Duodenal mucosa (tissue), 2 donors: ENCODE results near the gene CCNG1.
"Not testable (repeated sequence)": the region's sequence is repeated elsewhere in the genome, so short reads cannot be mapped to it uniquely, and the experiment has no call there.

Experiments
- H3K27ac ChIP-seq: one replicate; pipeline ENCODE4 v1.7.0; 2013; ENCODE audit warnings: low read depth, low read length
- H3K27me3 ChIP-seq, 2 donors: one replicate each; pipeline ENCODE4 v1.7.0; 2013; ENCODE audit warnings: low read length in 2 of 2, control low read depth in 1 of 2; ENCODE audit not compliant: insufficient read depth in 2 of 2, control insufficient read depth in 1 of 2
- H3K36me3 ChIP-seq, 2 donors: one replicate each; pipeline ENCODE4 v1.7.0; 2013; ENCODE audit warnings: low read length in 2 of 2, control low read depth in 1 of 2; ENCODE audit not compliant: insufficient read depth in 2 of 2, control insufficient read depth in 1 of 2
- H3K4me1 ChIP-seq, 2 donors: one replicate each; pipeline ENCODE4 v1.7.0; 2013; ENCODE audit warnings: low read length in 2 of 2, control low read depth in 1 of 2; ENCODE audit not compliant: insufficient read depth in 2 of 2, control insufficient read depth in 1 of 2
- H3K4me3 ChIP-seq, 2 donors: one replicate each; pipeline ENCODE4 v1.7.0; 2013; ENCODE audit warnings: low read length in 2 of 2, low read depth in 1 of 2
- H3K9ac ChIP-seq, 2 donors: one replicate each; pipeline ENCODE4 v1.7.0; 2013; ENCODE audit warnings: low read length in 2 of 2, low read depth in 1 of 2
- H3K9me3 ChIP-seq, 2 donors: one replicate each; pipeline ENCODE4 v1.7.0; 2013; ENCODE audit warnings: low read length in 2 of 2, control low read depth in 1 of 2; ENCODE audit not compliant: control insufficient read depth in 1 of 2

CCNG1 gene, protein sequence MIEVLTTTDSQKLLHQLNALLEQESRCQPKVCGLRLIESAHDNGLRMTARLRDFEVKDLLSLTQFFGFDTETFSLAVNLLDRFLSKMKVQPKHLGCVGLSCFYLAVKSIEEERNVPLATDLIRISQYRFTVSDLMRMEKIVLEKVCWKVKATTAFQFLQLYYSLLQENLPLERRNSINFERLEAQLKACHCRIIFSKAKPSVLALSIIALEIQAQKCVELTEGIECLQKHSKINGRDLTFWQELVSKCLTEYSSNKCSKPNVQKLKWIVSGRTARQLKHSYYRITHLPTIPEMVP

GRCh38 chr5:163437309-163438182, at the start of gene CCNG1:
TSS of gene CCNG1 (plus strand) at chr5:163437595. CDS start at chr5:163439257, 1,662 bp downstream.
- Histone ChIP-seq H3K4me1 (peaks cover 30 to 44% of the 10 kb centered on the region in 2 donors), H3K27ac (peak within 1 kb of the TSS; percentile 93), H3K36me3 (peaks cover 7 to 21% of the 10 kb centered on the region in 2 donors), H3K9ac (peak within 1 kb of the TSS; percentile 89 to 98), H3K4me3 (peak within 1 kb of the TSS; percentile 96 to 98), H3K9me3 (no peaks in the 10 kb centered on the region), H3K27me3 (no peaks in the 10 kb centered on the region)

DNA sequence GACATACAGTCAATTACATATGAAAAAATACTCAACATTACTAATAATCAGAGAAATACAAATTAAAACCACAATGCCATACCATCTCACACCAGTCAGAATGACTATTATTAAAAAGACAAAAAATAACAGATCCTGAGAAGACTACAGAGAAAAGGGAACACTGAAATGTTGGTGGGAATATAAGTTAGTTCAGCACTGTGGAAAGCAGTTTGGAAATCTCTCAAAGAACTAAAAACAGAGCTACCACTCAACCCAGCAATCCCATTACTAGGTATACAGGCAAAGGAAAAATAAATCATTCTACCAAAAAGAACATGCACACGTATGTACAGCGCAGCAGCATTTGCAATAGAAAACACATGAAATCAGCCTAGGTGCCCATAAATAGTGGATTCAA, 41.6 kb upstream of the CCNG1 start:
- H3K27ac ChIP-seq, result no peak overlapping the region
- H3K4me1 ChIP-seq, result peaks cover 0 to 7% of the 10 kb centered on the region in 2 donors
- H3K36me3 ChIP-seq, result no peaks in the 10 kb centered on the region
- H3K9ac ChIP-seq, result no peak overlapping the region
- H3K9me3 ChIP-seq, result no peaks in the 10 kb centered on the region
- H3K27me3 ChIP-seq, result no peaks in the 10 kb centered on the region
- H3K4me3 ChIP-seq, result no peak overlapping the region

GRCh38 chr5:163396818-163397340, 40.5 kb upstream of the CCNG1 start:
- H3K4me1 ChIP-seq, H3K27ac ChIP-seq, H3K36me3 ChIP-seq: not testable (repeated sequence)

DNA sequence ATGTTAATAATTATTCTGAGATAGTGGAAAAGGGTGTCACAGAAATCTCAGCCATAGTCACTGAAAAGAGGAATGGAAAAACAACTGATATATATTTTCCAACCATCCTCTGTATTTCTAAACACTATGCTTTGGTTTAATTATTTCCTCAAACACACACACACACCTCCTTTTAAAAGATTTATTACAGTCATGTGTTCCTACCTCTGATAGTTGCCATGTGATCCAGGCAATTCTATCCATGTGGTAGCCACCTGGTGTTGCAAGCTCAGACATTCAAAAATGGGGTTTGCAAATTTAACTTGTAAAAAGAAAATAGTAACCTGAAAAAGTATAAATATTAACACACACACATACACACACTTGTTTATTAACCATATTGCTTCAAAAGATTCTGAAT, 40.0 kb upstream of the CCNG1 start:
- Histone ChIP-seq H3K4me3 (no peak overlapping the region), H3K9me3 (no peaks in the 10 kb centered on the region), H3K4me1 (peaks cover 0 to 7% of the 10 kb centered on the region in 2 donors), H3K27ac (no peak overlapping the region), H3K27me3 (no peaks in the 10 kb centered on the region), H3K9ac (no peak overlapping the region), H3K36me3 (no peaks in the 10 kb centered on the region)

More at GRCh38 chr5:163396818-163397340, 40.5 kb upstream of the CCNG1 start:
- H3K4me3 ChIP-seq, H3K27me3 ChIP-seq, H3K9ac ChIP-seq, H3K9me3 ChIP-seq: not testable (repeated sequence)

GRCh38 chr5:163399923-163400322, 37.5 kb upstream of the CCNG1 start:
- no peak overlapping the region for H3K4me3 ChIP-seq
- no peaks in the 10 kb centered on the region for H3K36me3 ChIP-seq
- no peak overlapping the region for H3K27ac ChIP-seq
- H3K9ac ChIP-seq, result no peak overlapping the region
- H3K9me3 ChIP-seq, result no peaks in the 10 kb centered on the region
- H3K27me3 ChIP-seq, result no peaks in the 10 kb centered on the region
- peaks cover 0 to 7% of the 10 kb centered on the region in 2 donors for H3K4me1 ChIP-seq

DNA sequence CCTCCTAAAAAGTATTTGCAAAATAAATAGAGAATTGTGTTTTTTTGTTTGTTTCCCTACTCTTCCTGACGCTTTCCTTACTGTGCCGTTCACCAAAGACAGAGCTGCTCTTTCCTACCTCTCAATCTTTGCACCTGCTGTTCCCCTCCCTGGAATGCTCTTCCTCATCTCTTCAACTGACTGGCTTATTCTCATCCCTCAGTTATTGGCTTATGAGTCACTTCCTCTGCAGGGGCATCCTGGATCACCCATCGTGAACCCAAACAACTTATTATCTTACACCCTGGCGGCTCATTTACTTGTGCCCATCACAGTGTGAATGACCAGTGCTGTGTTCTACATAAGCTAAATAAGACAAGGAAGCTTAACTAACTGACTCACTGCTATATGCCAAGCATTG, 36.1 kb upstream of the CCNG1 start:
- no peak overlapping the region for H3K9ac ChIP-seq
- H3K9me3 ChIP-seq, result no peaks in the 10 kb centered on the region
- H3K27ac ChIP-seq, result no peak overlapping the region
- H3K4me3 ChIP-seq, result no peak overlapping the region
- no peaks in the 10 kb centered on the region for H3K36me3 ChIP-seq
- H3K4me1 ChIP-seq, result peaks cover 0 to 7% of the 10 kb centered on the region in 2 donors
- H3K27me3 ChIP-seq, result no peaks in the 10 kb centered on the region

DNA sequence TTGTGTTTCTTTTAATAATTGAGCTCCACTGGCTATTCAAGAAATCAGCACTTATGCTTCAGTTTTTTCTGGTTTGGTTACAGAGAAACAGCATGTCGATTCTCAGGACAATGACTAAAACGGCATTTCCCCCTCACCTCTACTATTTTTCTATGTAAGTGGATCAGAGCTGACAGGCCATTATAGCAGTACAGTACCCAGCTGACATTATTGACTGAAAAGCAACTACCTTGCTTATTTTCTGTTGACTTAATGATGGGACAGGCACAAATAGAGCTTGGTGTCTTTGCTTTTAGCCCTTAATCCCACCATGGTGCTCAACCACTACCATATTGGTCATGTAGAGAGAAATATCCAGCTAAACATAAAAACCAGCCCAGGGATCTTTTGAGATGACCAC, 35.4 kb upstream of the CCNG1 start:
- Histone ChIP-seq H3K4me3 (no peak overlapping the region), H3K36me3 (no peaks in the 10 kb centered on the region), H3K9ac (no peak overlapping the region), H3K27me3 (no peaks in the 10 kb centered on the region), H3K27ac (no peak overlapping the region), H3K4me1 (peaks cover 0 to 7% of the 10 kb centered on the region in 2 donors), H3K9me3 (no peaks in the 10 kb centered on the region)

DNA sequence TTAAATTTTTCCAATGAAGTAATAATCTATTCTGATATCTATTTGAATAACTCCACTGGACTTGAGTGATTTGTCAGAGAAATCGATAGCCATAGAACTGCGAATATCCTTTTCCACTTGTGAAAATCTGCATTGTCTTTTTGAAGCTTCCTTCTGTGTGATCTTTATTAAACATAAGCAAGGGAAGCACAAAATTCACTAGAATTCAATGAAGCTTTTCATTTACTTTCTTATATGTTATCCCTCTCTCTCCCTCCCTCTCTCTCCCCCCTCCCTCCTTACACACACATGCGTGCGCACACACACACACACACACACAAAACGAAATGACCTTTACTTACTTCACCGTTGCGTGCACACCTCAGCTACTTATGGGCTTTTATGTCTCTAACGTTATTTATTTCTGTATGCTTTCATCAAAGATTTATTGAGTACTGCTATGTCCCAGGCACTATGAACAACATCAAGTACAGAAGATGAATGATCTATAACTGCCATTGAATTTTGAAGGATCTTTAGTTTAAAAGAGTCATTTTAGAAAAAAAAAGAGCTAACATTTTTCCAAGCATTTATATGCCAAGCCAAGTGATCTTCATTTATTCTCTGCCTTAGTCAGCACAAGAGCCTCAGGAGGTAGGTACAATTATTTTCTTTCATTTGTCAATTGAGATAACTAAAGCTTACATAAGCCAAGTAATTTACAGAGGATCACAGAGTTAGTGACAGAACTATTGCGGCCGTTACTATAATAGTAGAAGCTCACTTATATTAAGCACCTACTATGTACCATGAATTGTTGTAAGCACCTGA, 32.8 kb upstream of the CCNG1 start:
- Histone ChIP-seq H3K4me1 (no peaks in the 10 kb centered on the region), H3K9me3 (no peaks in the 10 kb centered on the region), H3K9ac (no peak overlapping the region), H3K36me3 (no peaks in the 10 kb centered on the region), H3K27me3 (no peaks in the 10 kb centered on the region), H3K27ac (no peak overlapping the region), H3K4me3 (no peak overlapping the region)

GRCh38 chr5:163407034-163407655, 30.2 kb upstream of the CCNG1 start:
- no peaks in the 10 kb centered on the region for H3K27me3 ChIP-seq
- H3K27ac ChIP-seq, result no peak overlapping the region
- no peaks in the 10 kb centered on the region for H3K36me3 ChIP-seq
- no peaks in the 10 kb centered on the region for H3K9me3 ChIP-seq
- H3K4me3 ChIP-seq, result no peak overlapping the region
- no peaks in the 10 kb centered on the region for H3K4me1 ChIP-seq
- H3K9ac ChIP-seq, result no peak overlapping the region
